Measurements from ENCODE around the gene PSORS1C1.

The PSORS1C1 gene

GRCh38 chr6:31096215-31096614 lies 18.4 kb upstream of the PSORS1C1 start:
- no peak for DNase-seq (ENCODE audit: low read depth in 2 of 2)

GRCh38 chr6:31096656-31097055 lies 17.9 kb upstream of the PSORS1C1 start:
- no peak for DNase-seq (ENCODE audit: low read depth in 2 of 2)

- DNase-seq (ENCODE audit: low read depth in 2 of 2) = no peak
Observed at GRCh38 chr6:31098449-31098938, 16.1 kb upstream of the PSORS1C1 start.

DNA sequence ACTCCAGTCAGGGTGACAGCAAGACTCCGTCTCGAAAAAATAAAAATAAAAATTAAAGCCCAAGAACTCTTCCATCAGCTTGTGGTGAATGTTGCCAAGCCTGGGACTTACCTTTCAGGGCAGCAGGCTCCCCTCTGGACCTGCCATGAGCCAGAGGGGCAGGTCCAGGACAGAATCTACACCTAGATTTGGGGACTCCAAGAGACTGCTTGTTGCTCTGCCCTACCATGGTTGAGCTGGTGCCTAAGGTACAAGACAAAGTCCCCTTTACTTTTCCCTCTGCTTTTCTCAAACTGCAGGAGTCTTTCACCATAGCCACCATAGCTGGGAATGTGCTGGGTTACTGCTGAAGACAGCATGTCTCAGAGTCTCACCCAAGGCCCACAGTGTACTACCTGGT lies 11.5 kb upstream of the PSORS1C1 start:
- DNase-seq (ENCODE audit: low read depth in 2 of 2) = no peak

DNA sequence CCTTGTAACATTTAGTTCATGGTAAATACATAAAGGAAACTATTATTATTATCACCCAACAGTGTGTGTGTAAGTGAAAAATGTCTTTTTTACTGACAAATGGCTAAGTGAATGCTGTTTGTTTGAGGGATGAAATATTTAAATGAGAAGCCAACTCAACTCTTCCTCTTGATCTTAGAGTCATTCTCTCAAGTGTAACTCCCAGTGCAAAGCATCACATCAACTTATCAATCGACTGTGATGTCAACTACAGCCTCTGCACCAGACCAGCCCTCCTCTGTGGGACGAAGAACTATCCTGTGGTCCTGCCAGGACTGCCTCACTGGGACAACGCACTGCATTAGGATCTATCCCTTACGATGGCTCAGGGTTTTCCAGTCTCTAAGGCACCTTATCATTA lies 7.5 kb upstream of the PSORS1C1 start:
- DNase-seq (ENCODE audit: low read depth in 2 of 2) = no peak

DNA sequence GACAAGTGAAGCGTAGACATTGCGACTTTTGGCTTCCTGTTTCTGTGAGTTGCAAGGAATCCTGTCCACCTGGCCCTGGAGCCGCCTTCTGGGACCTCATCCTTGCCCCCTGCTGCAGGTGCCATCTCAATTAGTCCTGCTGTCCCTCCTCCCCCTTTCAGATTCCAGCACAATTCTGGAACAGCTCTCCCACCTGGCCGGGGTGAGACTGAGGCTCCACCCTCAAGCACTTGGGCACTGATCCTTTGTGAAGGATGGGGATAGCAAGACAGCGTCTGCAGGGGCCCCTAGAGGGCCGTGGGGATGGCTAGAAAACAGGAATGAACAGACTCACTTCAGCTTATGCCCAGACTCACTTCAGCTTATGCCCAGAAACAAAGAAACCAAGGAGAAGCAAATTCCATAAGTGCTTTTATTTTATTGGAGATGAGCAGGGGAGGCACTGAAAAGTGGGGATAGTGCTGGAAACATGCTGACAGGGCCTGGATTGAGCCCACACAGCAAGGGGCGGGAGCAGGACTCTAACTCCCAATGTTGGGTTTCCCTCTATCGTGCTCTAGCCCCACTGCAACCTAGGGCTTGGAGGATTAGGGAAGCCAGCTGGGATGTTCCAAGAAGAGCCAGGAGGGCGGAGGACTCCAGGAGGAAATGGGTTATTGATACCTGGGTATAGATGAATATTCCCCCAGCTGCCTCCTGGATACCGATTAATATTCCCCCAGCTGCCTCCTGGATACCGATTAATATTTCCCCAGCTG lies 3.6 kb upstream of the PSORS1C1 start:
- no peak for DNase-seq (ENCODE audit: low read depth in 2 of 2)

- no peak for DNase-seq (ENCODE audit: low read depth in 2 of 2)
Observed at GRCh38 chr6:31111712-31112111, 2.9 kb upstream of the PSORS1C1 start.

DNA sequence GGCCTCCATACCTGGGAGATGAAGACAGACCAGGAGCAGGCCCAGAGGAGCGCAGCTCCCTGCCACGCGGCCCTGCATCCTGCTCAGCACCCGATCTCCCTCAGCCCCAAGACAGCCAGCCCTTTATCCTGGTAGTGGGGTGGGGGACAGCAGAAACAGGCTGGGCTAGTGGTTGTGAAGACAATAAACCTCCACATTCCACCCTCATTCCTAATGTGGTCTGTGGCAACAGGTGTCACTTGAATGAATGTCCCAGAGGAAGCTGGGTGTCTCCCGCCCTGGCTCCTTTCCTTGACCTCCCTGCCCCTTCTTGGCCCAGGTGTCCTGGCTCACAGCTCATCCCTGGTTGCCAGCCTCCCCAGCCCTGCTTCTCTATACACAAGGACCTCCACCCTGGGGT lies 2.1 kb upstream of the PSORS1C1 start, which contains the start of gene C6orf15:
Gene C6orf15 (minus strand): TSS at position 98 of the 400 bp plus-strand sequence. CDS start 20 bp downstream, at position 78.
- DNase-seq (ENCODE audit: low read depth in 2 of 2) = no peak

- DNase-seq (ENCODE audit: low read depth in 2 of 2) = peak; percentile 85 to 87
Observed at GRCh38 chr6:31113861-31114540, 599 bp upstream of the PSORS1C1 start.

DNA sequence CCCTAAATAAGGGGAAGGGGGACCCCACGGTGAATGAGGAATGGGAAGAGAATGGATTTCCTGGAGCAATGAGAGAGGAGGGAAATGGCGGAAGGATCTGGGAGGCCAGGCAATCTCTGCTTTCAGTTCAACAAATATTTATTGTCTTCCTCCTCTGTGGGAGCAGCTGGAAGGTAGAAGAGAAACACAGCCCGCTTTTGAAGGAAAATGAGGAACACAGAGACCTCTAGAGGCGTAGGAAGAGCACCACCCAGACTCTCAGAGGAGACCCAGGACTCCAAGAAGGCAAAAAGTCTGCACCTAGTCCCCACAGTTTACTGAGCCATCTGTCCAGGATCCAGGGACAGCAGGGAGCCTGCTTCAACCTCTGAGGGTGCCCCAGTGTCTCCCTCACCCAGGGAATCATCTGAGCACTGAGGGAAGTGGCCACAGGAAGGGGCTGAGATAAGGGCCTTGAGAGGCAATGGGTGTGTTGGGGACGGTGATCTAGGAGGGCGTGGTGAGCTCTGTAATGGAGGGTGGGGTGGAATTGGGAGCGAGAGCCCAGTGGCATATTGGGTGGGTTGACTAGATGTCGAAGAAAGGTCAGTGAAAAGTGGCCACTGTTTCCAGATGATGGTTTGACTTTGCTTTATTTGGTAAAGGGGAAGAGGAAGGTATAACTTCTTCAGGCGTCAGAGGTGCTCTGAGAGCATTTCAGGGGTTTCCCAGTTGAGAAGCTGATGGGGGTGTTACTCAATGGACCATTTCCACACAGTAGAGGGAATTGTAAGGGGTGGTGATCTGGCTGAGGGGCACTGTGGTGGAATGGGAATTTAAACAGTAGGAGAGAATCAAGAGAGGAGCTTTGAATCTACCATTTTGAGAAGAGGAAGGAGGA lies 610 bp downstream of the PSORS1C1 start:
- no peak for DNase-seq (ENCODE audit: low read depth in 2 of 2)

DNA sequence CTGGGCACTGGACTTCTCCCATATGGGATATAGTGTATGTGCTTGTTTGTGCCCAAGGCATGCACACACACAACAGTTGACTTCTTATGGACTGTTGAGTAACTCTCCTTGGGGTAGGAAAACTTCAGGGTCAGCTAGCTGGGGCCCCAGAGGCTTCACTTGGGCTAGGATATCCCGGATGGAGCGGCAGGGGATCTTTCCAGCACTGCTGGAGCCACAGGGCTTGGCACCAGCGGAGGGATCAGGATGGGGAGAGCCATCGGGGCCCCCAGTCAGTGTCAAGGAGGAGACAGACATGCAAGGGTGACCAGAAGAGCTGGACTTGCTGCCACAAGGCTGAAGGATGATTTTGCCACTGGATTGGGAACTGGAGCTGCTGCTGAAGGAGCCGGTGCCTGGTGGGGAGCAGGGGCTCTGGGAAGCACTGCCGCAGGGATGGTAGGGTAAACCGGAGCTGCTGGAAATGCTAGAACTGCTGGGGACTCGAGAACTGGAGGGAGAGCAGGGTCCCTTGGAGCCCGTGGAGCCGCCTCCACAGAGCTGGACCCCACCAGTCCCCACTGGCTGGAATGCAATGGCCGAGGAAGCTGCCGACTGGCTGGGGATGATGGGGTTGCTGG lies 1.5 kb downstream of the PSORS1C1 start:
- no peak for DNase-seq (ENCODE audit: low read depth in 2 of 2)

DNA sequence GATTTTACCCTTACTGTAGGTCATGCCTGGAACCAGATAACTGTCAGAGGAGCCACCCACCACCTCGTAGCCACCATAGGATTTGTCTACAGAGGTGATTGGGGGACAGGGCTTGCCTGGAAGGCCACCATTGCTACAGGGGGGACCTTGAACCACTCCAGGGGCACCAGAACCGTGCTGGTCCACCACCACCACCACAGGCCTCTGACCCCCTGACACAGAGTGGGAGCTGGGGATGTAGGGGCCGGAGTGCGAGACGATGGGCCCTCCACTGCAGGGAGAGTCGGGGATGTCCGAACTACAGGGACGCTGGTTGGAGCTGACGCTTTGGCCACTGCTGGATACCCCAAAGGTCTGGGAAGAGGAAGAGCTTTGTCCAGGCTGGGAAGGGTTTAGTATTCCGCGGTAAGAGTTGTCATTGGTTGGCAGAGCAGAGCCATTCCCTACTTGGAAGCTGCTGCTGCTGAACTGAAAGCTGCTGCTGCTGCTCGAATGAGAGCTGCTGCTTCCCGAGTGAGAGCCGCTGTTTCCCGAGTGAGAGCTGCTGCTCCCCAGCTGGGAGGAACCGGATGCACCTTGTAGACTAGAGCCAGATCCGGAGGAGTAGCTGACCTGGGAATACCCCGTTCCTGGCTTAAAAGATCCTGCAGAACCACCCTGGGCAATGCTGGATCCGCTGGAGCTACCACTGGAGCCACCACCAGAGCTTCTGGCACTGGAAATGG lies 2.2 kb downstream of the PSORS1C1 start:
- DNase-seq (ENCODE audit: low read depth in 2 of 2) = no peak

DNA sequence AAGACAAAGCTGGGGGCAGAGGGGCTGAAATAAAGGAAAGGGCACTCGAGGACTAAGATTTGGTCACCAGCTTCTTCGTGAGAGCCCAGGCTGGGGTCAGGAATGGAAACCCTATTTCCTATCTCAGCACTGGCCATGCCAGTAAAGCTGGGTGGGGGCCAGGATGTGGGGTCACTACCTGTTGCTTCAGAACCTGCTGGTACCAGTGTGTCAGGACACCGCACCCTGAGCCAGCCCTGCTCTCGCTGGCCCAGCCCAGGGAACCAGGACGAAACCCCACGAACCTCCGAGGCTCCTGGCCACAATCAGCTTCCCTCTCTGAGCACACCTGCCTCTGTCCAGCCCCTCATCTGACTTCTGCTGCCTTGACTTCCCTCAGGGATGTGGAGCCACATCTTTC lies 3.6 kb downstream of the PSORS1C1 start:
- no peak for DNase-seq (ENCODE audit: low read depth in 2 of 2)

DNA sequence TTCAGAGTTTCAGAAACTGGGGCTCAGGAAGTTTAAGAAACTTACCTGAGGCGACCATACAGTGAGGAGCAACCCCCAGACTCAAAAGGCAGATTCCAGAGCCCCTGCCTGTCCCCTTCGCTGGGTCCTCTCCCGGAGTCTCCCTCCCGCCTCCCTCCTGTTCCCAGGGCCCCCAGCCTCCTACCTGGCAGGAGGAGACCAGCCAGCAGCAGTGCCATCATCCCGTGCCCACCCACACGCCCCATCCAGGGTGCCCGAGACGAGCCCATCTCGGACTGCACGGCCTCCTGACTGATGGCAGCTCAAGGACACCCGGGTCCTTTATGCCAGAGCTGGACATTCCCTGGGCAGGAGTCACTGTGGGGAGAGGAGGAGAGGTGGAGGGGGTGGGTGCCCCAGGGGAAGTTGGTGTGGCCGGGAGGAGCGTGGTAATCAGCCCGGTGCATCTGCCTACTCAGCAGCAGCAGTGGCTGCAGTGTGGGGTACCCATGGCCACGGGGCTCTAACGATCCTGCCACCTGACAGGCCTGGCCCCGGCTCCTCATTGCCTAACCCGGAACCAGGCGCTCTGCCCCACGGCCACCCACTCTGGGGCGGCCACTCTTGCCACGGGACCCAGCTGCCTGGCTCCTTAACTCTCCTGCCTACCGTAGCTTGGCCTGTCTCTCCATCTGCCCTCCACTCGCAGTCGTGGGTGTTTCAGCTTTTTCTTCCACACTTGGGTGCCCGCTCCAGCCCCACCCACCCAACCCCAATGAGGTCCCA lies 5.7 kb downstream of the PSORS1C1 start, which contains the start of gene CDSN:
Gene CDSN (minus strand): TSS at position 296 of the 765 bp plus-strand sequence. CDS start 27 bp downstream, at position 269.
- no peak for DNase-seq (ENCODE audit: low read depth in 2 of 2)

DNA sequence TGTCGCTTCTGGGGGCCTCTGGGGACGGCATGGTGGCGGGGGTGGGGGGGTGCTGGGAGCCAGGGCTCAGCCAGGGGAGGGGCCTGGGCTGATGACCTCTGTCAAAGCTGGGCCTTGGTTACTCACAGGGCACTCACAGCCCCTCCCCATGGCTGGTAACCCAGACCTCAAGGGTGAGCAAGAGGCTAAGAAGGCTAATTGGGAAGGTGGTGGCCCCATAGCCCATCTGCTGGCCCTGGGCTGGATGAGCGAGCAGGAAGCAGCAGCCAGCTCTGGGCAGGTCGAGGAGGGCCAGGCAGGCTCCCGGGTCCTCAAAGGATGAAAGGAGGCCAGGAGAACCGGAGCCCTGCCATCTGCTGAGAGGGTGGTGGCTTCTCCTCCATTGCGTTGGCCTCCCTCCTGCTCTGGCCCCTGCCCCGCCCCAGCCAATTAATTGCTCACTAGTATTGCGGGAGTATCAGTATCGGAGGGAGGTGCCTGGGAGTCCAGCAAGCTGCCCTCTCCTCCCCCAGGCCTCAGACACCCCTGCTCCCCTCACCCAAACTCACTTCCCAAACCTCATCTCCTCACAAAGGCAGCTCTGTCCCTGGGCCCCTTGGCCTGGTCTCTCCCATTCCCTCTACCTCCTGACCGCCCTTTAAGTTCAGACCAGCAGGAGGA lies 6.7 kb downstream of the PSORS1C1 start:
- no peak for DNase-seq (ENCODE audit: low read depth in 2 of 2)

GRCh38 chr6:31122791-31123706 lies 8.4 kb downstream of the PSORS1C1 start:
- no peak for DNase-seq (ENCODE audit: low read depth in 2 of 2)

- no peak for DNase-seq (ENCODE audit: low read depth in 2 of 2)
Observed at GRCh38 chr6:31125162-31125561, 10.6 kb downstream of the PSORS1C1 start.

DNA sequence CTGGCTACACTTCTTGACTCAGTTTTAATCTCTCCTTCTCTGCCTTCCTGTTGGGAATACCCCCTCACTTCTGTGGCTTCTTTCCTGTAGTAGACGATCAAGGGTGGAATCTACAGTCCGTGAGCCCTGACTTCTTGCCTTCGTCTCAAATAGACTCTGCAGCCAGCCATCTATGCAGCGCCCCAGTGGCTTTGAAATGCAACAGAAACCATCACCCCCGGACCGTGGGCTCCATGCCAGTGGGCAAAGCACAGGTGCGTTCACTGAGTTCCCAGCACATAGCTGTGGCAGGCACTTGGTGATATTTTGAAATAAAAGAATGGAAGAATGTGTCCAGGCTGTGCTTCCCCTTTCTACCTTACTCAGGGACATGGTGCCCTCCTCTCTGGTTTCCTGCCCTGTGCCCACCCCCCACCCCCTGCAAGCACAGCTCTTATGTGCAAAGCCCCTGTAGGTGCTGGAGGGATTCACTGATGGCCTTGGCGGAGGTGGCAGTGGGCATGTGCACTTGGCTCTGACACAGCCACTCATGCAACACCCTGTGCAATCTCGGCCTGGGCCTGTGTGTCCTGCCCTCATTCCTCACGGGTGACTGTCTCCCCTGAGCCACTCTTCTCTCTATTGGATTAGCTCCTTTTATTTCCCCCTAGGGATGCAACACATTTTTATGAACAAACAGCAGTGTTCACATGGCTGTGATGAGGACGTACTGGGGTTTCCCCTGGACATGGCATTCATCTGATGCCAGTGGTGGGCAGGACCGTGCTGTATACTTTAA lies 11.2 kb downstream of the PSORS1C1 start:
- no peak for DNase-seq (ENCODE audit: low read depth in 2 of 2)
